ENCODE results near the gene CFL1.

The CFL1 gene

DNA sequence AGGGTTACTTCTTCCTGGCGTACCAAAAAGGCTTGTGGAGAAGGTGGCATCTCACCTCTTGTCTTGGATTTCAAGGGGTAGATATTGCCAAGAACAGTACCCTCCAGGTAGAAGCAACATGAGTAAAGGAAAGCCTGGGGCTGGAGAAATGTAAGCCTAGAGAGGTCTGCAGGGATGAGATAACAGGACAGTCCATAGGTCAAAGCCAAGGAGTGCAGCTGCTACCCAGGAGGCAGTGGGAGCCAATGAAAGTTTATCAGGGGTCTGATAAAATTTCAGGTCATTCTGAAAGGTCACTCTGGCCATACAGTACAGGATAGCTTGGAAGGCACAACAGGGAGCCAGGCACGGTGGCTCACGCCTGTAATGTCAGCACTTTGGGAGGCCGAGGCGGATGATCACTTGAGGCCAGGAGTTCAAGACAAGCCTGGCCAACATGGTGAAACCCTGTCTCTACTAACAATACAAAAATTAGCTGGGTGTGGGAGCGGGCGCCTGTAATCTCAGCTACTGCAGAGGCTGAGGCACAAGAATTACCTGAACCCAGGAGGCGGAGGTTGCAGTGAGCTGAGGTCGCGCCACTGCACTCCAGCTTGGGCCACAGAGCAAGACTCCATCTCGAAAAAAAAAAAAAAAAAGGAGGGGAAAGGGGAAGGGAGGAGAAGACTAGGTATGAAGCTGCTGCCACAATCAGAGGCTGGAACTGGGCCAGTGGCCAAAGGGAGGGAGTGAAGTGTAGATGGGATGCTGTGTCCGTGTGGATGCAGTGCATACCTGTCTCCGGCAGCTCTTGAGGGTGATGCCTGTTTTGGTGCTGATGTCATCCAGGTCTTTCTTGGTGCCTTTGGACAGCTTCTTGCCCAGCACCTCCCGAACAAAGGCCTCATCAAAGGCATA, 29.1 kb upstream of the CFL1 start:
- TF ChIP-seq, protein P1, sequence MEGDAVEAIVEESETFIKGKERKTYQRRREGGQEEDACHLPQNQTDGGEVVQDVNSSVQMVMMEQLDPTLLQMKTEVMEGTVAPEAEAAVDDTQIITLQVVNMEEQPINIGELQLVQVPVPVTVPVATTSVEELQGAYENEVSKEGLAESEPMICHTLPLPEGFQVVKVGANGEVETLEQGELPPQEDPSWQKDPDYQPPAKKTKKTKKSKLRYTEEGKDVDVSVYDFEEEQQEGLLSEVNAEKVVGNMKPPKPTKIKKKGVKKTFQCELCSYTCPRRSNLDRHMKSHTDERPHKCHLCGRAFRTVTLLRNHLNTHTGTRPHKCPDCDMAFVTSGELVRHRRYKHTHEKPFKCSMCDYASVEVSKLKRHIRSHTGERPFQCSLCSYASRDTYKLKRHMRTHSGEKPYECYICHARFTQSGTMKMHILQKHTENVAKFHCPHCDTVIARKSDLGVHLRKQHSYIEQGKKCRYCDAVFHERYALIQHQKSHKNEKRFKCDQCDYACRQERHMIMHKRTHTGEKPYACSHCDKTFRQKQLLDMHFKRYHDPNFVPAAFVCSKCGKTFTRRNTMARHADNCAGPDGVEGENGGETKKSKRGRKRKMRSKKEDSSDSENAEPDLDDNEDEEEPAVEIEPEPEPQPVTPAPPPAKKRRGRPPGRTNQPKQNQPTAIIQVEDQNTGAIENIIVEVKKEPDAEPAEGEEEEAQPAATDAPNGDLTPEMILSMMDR (IDR thresholded peaks at IDR 0.05; ENCODE audit: control insufficient read depth, extremely low read depth, insufficient read depth): no peak
- no peak for DNase-seq (ENCODE audit: low read depth)
- peak overlapping the region; percentile 83 for H3K4me3 ChIP-seq (ENCODE audit: low read depth, low read length)

DNA sequence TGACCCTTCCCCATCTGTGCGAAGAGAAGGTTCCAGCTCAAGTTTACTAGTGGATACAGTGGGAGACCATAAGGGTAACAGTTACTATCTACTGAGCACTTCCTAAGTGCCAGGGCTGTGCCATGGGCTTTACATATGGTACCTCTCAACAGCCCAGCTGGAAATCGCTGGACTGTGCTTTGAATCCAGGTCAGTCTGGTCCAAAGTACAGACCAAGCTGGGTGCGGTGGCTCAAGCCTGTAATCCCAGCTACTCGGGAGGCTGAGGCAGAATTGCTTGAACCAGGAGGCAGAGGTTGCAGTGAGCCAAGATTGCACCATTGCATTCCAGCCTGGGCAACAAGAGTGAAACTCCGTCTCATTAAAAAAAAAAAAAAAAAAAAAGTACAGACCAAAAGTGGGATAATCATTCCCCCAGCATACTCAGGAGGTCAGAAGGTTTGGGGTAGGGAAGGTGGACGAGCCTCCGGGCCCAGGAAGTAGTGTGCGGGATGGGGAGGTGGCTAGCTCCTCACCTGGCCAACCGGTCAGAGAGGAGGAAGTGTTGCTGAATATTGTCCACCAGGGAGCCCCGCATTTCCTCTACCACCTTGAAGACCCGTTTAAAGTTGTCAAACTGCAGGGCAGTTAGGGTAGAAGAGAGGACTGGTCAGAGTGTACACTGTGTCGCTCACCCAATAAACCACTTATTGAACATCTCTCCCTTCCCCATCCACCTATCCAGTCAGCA, 28.0 kb upstream of the CFL1 start:
- no peak for DNase-seq (ENCODE audit: low read depth)
- H3K4me3 ChIP-seq (ENCODE audit: low read depth, low read length): no peak overlapping the region
- TF ChIP-seq, protein P1 (IDR thresholded peaks at IDR 0.05; ENCODE audit: control insufficient read depth, extremely low read depth, insufficient read depth): no peak

DNA sequence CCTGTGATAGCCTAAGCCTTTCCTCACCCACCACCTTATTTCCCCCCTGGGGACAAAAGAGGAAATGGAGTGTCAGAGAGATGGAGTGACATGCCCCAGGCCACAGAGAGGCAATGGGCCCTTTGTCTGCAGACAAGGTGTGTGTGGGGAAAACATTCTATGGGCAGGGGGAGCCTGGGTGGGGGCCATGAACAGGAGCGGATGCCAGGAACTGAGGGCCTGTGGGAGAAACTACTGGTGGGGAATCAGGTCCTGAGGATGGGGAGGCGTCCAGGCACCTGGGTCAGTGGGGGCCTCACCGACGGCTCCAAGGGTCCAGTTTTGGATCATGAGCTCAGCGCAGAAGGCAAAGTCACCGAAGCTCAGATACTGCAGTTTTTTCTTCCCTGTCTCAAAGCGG, 27.3 kb upstream of the CFL1 start:
- DNase-seq (ENCODE audit: low read depth): no peak
- TF ChIP-seq, protein P1 (IDR thresholded peaks at IDR 0.05; ENCODE audit: control insufficient read depth, extremely low read depth, insufficient read depth): no peak
- H3K4me3 ChIP-seq (ENCODE audit: low read depth, low read length): no peak overlapping the region

DNA sequence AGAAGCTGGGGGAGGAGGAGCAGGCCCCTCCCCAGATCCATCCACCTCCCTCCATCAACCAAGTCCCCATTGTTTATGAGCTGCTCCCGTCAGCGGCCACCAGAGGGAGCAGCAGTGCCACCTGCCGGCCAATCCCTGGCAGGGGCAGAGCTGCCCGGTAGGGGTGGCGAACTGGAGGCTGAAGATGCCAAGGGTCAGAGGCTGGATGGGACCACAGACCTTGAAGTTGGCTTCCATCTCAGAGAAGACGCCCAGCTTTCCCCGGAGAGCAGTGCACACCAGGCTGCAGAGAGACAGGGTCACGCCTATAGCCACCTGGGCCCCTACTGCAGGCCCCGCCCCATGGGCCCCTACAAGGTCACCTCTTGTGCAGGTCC, 26.7 kb upstream of the CFL1 start:
- peak; percentile 37 for DNase-seq (ENCODE audit: low read depth)
- H3K4me3 ChIP-seq (ENCODE audit: low read depth, low read length): no peak overlapping the region
- TF ChIP-seq, protein P1 (IDR thresholded peaks at IDR 0.05; ENCODE audit: control insufficient read depth, extremely low read depth, insufficient read depth): peak; percentile 100

DNA sequence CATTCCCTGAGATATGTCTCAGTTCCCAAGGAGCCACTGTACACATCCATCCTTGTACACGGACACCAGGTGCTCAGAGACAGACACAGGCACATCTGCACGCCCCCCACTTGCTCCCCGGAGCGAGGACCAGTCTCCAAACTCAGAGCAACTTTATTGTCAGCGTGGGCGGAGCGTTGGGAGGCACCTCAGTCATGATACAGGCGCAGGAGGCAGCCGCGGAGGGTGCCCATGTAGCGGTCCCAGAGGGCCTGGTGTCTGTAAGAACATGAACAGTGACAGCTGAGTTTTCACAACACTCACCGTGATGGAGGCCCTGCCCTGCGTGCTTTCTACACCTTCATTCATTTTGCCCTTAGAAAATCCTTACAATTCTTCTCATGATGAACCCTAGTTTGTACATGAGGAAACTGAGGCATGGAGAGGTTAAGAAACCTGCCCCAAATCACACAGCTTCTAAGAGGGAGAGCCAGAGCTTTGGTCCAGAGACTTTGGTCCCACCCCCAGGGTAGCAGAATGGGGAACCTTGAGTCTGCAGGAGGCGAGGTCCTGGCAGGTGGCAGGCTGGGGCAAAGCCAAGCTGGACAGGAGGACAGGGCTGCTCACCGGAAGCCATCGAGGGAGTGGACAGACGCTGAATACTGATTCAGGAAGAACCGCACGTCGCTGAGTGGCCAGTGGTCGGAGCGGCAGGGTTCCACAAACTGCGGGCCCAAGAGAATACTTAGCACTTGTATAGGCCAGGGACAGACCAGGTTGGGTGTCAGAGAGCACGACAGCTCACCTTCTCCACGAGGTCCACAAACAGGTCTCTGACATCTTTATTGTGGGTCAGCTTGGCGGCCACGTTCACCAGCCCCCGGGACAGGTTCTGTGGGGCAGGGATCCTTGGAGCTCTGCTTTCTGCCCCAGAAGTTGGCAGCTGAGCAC, 26.1 kb upstream of the CFL1 start:
- TF ChIP-seq, protein P1 (IDR thresholded peaks at IDR 0.05; ENCODE audit: control insufficient read depth, extremely low read depth, insufficient read depth): no peak
- H3K4me3 ChIP-seq (ENCODE audit: low read depth, low read length): no peak overlapping the region
- DNase-seq (ENCODE audit: low read depth): no peak

DNA sequence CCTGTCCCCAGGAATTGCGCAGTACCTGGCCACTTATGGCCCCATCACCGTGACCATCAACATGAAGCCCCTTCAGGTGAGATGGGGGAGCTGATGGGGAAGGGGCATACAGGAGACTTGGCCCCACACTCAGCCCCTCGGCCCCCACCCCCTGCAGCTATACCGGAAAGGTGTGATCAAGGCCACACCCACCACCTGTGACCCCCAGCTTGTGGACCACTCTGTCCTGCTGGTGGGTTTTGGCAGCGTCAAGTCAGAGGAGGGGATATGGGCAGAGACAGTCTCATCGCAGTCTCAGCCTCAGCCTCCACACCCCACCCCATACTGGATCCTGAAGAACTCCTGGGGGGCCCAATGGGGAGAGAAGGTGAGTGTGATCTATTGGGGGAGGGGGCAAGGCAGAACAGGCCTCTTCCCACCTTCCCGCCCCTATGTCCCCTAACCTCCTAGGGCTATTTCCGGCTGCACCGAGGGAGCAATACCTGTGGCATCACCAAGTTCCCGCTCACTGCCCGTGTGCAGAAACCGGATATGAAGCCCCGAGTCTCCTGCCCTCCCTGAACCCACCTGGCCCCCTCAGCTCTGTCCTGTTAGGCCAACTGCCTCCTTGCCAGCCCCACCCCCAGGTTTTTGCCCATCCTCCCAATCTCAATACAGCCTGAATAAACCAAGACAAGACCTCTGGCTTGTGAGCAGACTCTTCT, 25.2 kb upstream of the CFL1 start:
- TF ChIP-seq, protein P1 (IDR thresholded peaks at IDR 0.05; ENCODE audit: control insufficient read depth, extremely low read depth, insufficient read depth): no peak
- no peak for DNase-seq (ENCODE audit: low read depth)
- no peak overlapping the region for H3K4me3 ChIP-seq (ENCODE audit: low read depth, low read length)

All from LNCaP clone FGC (cell line).